Astrocyte (in vitro differentiated cells and primary cell): ENCODE results near the gene AK5.

Source experiments
- CTCF ChIP-seq: IDR thresholded peaks from 2 replicates; pipeline ENCODE4 v1.5.1; 2011; ENCODE audit warnings: low read depth, mild to moderate bottlenecking, inconsistent platforms, low read length, moderate library complexity; ENCODE audit not compliant: insufficient read depth
- EZH2 ChIP-seq: IDR thresholded peaks from 2 replicates; pipeline ENCODE4 v1.6.1; 2012; ENCODE audit warnings: mild to moderate bottlenecking, low read length, inconsistent platforms; ENCODE audit not compliant: insufficient read depth

- TF ChIP-seq CTCF (no peak), EZH2 (no peak)
Observed at GRCh38 chr1:77506771-77507170, 225.0 kb downstream of the AK5 start.
